Left ventricle myocardium inferior (tissue), 1 donor: ENCODE data around the gene PDZD2. TPM values are rescaled to one million over a fixed set of nuclear protein-coding genes. Genes with fewer than 3 reads are reported as not detected.

Experiments
- DNase-seq: peaks from one replicate; pipeline ENCODE4 v3.0.0-alpha.2; 2020
- H3K27ac ChIP-seq: fragments of 200-600 bp; replicated peaks from 2 replicates; pipeline ENCODE4 v1.8.0; 2021
- H3K27me3 ChIP-seq: fragments of 200-600 bp; 2 replicates; pipeline ENCODE4 v1.8.0; 2021; ENCODE audit warnings: low read depth
- H3K36me3 ChIP-seq: fragments of 200-600 bp; 2 replicates; pipeline ENCODE4 v1.8.0; 2021
- H3K4me1 ChIP-seq: fragments of 200-600 bp; 2 replicates; pipeline ENCODE4 v1.8.0; 2021
- H3K4me3 ChIP-seq: fragments of 200-600 bp; 2 replicates; pipeline ENCODE4 v1.8.0; 2021; ENCODE audit warnings: mild to moderate bottlenecking, moderate library complexity
- H3K9me3 ChIP-seq: fragments of 200-600 bp; replicated peaks from 2 replicates; pipeline ENCODE4 v1.8.0; 2021
- intact Hi-C: fragments of 100-400 bp; cut with micrococcal nuclease; formaldehyde crosslinking; loops from one replicate; pipeline ENCODE4 v1.11.0; 2022
- total RNA-seq: library from RNA; stranded (reverse); fragmentation: NEBNext Ultra II Directional; extraction: Animal tissue kit (Norgen Biotek cat#: 25700); gene quantifications from one replicate; pipeline ENCODE4 v1.2.1, GENCODE V29; 2021
- TF ChIP-seq, protein P1 (sequence below): fragments of 200-600 bp; IDR thresholded peaks from 2 replicates; pipeline ENCODE4 v1.8.0; 2021; ENCODE audit warnings: antibody characterized with exemption, mild to moderate bottlenecking, borderline replicate concordance
- donor health status: DM: no; HTN: yes; CAD: no; lungs with severe emphysema.

The PDZD2 gene
- total RNA-seq, 1 donor from 2014 or later: 120 TPM

DNA sequence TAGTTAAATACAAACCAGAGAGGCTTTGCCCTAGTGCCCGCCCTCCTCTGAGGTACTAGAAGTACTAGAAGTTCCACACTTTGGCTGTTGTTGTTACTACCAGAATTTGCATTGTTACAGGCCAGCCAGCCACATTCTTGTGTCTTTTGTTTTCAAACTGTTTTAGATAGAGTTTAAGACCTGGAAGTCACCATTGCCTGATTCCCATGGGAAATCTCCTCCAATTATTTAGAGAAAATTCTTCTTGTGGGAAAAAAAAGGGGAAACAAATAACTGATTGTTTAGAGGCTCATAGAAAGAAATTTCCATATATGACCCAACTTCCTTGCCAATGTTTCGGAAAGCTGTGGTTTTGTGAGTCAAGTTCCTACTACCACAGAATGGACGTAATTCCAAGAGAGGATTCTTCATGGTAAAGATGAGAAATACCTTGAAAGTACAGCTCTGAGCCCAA lies 282.9 kb downstream of the PDZD2 start:
- Histone ChIP-seq H3K27ac (peak overlapping the region; percentile 5), H3K4me1 (peaks cover 29% of the 10 kb centered on the region), H3K9me3 (no peaks in the 10 kb centered on the region), H3K27me3 (no peaks in the 10 kb centered on the region), H3K36me3 (no peaks in the 10 kb centered on the region), H3K4me3 (no peak overlapping the region)
- intact Hi-C loops: no loop called here
- no peak for DNase-seq
- TF ChIP-seq, protein P1, sequence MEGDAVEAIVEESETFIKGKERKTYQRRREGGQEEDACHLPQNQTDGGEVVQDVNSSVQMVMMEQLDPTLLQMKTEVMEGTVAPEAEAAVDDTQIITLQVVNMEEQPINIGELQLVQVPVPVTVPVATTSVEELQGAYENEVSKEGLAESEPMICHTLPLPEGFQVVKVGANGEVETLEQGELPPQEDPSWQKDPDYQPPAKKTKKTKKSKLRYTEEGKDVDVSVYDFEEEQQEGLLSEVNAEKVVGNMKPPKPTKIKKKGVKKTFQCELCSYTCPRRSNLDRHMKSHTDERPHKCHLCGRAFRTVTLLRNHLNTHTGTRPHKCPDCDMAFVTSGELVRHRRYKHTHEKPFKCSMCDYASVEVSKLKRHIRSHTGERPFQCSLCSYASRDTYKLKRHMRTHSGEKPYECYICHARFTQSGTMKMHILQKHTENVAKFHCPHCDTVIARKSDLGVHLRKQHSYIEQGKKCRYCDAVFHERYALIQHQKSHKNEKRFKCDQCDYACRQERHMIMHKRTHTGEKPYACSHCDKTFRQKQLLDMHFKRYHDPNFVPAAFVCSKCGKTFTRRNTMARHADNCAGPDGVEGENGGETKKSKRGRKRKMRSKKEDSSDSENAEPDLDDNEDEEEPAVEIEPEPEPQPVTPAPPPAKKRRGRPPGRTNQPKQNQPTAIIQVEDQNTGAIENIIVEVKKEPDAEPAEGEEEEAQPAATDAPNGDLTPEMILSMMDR: no peak

DNA sequence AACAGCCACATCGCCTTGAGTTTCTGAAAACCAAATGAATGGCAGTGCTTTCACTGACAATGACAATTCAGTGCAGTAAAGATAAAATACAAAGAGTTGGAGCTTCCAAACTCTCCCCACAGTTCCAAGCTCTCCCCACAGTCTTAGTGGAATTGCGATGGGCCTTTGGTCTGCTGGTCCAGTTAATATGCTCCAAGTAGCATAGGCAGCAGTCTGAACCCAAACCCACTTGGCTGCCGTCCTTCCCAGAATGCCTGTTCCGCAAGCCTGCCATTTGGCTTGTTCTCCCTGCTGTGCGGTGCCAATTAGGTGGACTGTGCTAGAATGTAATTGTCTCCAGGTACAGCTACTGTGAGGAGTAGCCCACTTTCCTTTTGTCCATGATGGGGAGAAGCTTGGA lies 285.1 kb downstream of the PDZD2 start:
- Histone ChIP-seq H3K4me3 (no peak overlapping the region), H3K9me3 (no peaks in the 10 kb centered on the region), H3K27ac (no peak overlapping the region), H3K27me3 (no peaks in the 10 kb centered on the region), H3K4me1 (peaks cover 22% of the 10 kb centered on the region), H3K36me3 (no peaks in the 10 kb centered on the region)
- TF ChIP-seq, protein P1: no peak
- intact Hi-C loops: no loop called here
- DNase-seq: no peak

DNA sequence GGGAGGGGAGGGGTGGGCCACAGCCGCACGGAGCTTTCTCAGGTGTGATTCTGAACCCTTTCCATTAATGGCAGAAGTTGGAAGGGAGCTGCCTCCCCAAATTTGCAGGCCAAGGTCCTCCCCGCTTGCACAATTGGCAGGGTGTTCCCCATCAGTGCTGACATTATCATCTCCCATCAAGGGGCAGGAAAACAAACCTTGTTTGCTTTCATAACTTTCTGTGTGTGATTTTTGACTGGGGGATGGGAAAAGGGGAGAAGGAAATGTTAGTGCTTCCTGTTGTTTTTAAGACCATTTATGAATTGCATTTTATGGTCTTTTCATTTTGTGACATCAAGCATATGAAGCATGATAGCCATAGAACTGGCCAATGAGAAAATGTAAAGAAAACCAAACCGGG lies 292.9 kb downstream of the PDZD2 start:
- Histone ChIP-seq H3K27ac (no peak overlapping the region), H3K4me3 (no peak overlapping the region), H3K4me1 (peaks cover 44% of the 10 kb centered on the region), H3K27me3 (no peaks in the 10 kb centered on the region), H3K36me3 (no peaks in the 10 kb centered on the region), H3K9me3 (no peaks in the 10 kb centered on the region)
- DNase-seq: no peak
- intact Hi-C loops: no loop called here
- TF ChIP-seq, protein P1: no peak

DNA sequence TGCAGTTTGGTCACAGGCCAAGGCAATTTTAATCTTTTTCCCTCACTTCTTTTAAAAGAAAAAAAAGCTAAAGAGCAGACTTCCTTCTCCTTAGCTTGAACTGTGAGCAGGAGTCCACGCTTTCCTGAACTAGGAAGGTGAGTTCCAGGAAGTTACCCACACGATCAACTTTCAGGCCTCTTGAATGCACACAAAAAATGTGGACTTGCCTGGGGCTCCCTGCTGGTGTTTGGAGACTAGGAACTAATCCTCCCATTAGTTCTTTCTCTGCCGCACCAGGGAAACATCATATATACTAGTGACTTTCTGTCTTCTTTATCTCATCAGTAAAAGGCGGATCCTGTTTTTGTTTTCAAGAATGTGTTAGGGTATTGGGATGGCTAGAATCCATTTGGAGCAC lies 295.2 kb downstream of the PDZD2 start:
- DNase-seq: no peak
- H3K4me3 ChIP-seq: no peak overlapping the region
- TF ChIP-seq, protein P1: no peak
- H3K36me3 ChIP-seq: no peaks in the 10 kb centered on the region
- H3K4me1 ChIP-seq: peaks cover 54% of the 10 kb centered on the region
- intact Hi-C loops: no loop called here
- H3K27ac ChIP-seq: no peak overlapping the region
- H3K9me3 ChIP-seq: no peaks in the 10 kb centered on the region
- H3K27me3 ChIP-seq: no peaks in the 10 kb centered on the region

DNA sequence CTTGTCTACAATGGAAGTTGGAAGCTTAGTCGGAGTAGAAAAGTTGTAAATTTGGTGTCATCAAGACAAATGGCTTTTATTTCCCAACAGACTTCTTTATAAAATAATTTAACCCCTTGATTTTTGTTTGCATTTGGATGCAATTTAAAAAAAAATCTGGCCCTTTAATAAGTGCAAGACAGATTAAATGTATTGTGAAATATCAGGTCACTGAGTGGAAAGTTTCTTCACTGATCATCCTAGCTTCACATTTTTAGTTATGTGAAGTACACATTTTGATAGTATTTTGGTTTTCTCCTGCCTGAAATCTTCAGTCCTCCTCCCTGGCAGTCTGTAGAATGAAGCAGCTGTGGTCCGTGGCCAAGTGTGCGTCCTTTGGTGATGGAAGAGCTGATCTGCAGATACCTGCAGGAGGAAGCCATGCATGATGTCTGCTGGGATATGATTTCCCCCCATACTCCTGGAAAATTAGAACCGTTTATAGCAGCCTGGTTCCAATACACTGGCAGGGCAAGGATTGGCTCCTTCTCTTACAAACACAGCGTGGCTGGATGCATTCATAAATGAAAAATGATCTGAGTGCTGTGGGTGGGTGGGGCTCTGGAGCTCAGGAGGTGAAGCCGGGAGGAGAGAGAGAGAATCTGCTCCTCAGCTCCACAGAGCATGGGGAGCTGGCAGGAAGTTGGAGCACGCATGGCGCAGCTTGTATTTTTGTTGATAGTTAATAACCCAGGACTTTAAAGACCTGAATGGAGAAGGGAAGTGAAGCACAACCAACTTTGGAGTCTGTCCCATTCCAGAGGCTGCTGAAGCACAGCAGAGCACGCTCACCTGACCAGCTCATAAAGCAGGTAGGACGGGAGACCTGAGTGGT lies 296.8 kb downstream of the PDZD2 start:
- H3K4me3 ChIP-seq: peak overlapping the region; percentile 14
- H3K9me3 ChIP-seq: no peaks in the 10 kb centered on the region
- peak overlapping the region; percentile 32 for H3K27ac ChIP-seq
- H3K4me1 ChIP-seq: peaks cover 52% of the 10 kb centered on the region
- no peak for DNase-seq
- H3K36me3 ChIP-seq: no peaks in the 10 kb centered on the region
- TF ChIP-seq, protein P1: no peak
- no peaks in the 10 kb centered on the region for H3K27me3 ChIP-seq
- intact Hi-C loops: no loop called here
